Measurements from ENCODE around the gene COL23A1. TPM values are rescaled to one million over a fixed set of nuclear protein-coding genes. Genes with fewer than 3 reads are reported as not detected.

Gene COL23A1
- total and polyA plus RNA-seq, 2 of the 13 experiments (the other 11 are each of a cell fraction or from before 2014, with no cell fraction given) = not detected

GRCh38 chr5:178457471-178457870 lies 132.7 kb downstream of the COL23A1 start:
- Histone ChIP-seq H3K27me3 (ENCODE audit: control insufficient read depth in 1 of 2, insufficient read depth in 2 of 2, low read length in 2 of 2) (peaks cover 0 to 14% of the 10 kb centered on the region in 2 experiments; a peak in 2 of 5 replicates), H3K9ac (ENCODE audit: insufficient read depth, low read depth, low read length) (no peak overlapping the region), H3K27ac (ENCODE audit: extremely low read length, insufficient read depth, low read length) (no peak overlapping the region), H4K20me1 (ENCODE audit: insufficient read depth, low read length) (no peaks in the 10 kb centered on the region; the same call in 1 of the 2 replicates), H3K4me1 (ENCODE audit: insufficient read depth, low read length) (no peaks in the 10 kb centered on the region), H3K4me3 (replicated peaks in 1 of 3; ENCODE audit: insufficient read depth in 1 of 3, low read depth in 2 of 3, low read length in 3 of 3) (no peak overlapping the region), H3K79me2 (ENCODE audit: insufficient read depth, low read length) (no peaks in the 10 kb centered on the region), H2AFZ (ENCODE audit: low read length) (no peak overlapping the region), H3K4me2 (ENCODE audit: low read depth, low read length) (no peak overlapping the region), H3K9me3 (ENCODE audit: low read length) (no peaks in the 10 kb centered on the region), H3K36me3 (replicated peaks in 1 of 2; ENCODE audit: control insufficient read depth in 1 of 2, insufficient read depth in 2 of 2, low read length in 2 of 2) (no peaks in the 10 kb centered on the region)
- TF ChIP-seq GLMP (CRISPR knock-in tag; IDR thresholded peaks at IDR 0.05; ENCODE audit: borderline replicate concordance) (no peak), THAP11 (CRISPR knock-in tag; IDR thresholded peaks at IDR 0.05) (no peak), FOXA1 (IDR thresholded peaks at IDR 0.05) (no peak), FOXA1 (CRISPR knock-in tag; IDR thresholded peaks at IDR 0.05) (no peak), HHEX (CRISPR knock-in tag; IDR thresholded peaks at IDR 0.05) (no peak), FOXP4 (CRISPR knock-in tag; IDR thresholded peaks at IDR 0.05) (no peak), ZNF292 (CRISPR knock-in tag; IDR thresholded peaks at IDR 0.05; ENCODE audit: borderline replicate concordance, low read depth) (no peak), CEBPZ (IDR thresholded peaks at IDR 0.05; ENCODE audit: low read length) (no peak), ZBTB21 (CRISPR knock-in tag; IDR thresholded peaks at IDR 0.05) (no peak), SMAD3 (CRISPR knock-in tag; IDR thresholded peaks at IDR 0.05) (no peak), CC2D1A (CRISPR knock-in tag; IDR thresholded peaks at IDR 0.05) (no peak), KMT2B (CRISPR knock-in tag; IDR thresholded peaks at IDR 0.05) (no peak), ZNF782 (CRISPR knock-in tag; IDR thresholded peaks at IDR 0.05; ENCODE audit: borderline replicate concordance) (no peak)
- ATAC-seq (no peak), DNase-seq (ENCODE audit: low spot score) (no peak), FAIRE-seq (no peak)
- WGBS (ENCODE audit: low lambda C conversion rate) = 42% methylated on average over 4 of the region's 4 CpGs
- ChIA-PET CTCF (ENCODE audit: low intra/inter-chr PET ratio, low total read pairs) (no interaction called here), POLR2A (no interaction called here)
- no TSS peak for BruUV-seq (replicated peaks)
- intact Hi-C loops (cut with micrococcal nuclease; ENCODE audit: unreplicated experiment) (no loop called here), in situ Hi-C loops (cut with HindIII; ENCODE audit: extremely low pct_ligation_motif_present, low pct_unique_long_range_greater_than_20kb) (no loop called here)
